GM18517 (cell line): ENCODE measurements around the gene CBX3.
"Not testable (repeated sequence)": the region's sequence is repeated elsewhere in the genome, so short reads cannot be mapped to it uniquely, and the experiment has no call there.

Experiments
- ATAC-seq: cut with Tn5 transposase; IDR thresholded peaks from one replicate; pipeline ENCODE4 v1.9.1; 2021; ENCODE audit warnings: mild to moderate bottlenecking, moderate library complexity; ENCODE audit not compliant: unreplicated experiment

The CBX3 gene

GRCh38 chr7:26201247-26202018 lies at the start of gene CBX3:
Gene CBX3, plus strand, starts transcription at chr7:26201745. Its CDS starts 1,254 bp downstream, at chr7:26202999.
- peak; percentile 36 for ATAC-seq

DNA sequence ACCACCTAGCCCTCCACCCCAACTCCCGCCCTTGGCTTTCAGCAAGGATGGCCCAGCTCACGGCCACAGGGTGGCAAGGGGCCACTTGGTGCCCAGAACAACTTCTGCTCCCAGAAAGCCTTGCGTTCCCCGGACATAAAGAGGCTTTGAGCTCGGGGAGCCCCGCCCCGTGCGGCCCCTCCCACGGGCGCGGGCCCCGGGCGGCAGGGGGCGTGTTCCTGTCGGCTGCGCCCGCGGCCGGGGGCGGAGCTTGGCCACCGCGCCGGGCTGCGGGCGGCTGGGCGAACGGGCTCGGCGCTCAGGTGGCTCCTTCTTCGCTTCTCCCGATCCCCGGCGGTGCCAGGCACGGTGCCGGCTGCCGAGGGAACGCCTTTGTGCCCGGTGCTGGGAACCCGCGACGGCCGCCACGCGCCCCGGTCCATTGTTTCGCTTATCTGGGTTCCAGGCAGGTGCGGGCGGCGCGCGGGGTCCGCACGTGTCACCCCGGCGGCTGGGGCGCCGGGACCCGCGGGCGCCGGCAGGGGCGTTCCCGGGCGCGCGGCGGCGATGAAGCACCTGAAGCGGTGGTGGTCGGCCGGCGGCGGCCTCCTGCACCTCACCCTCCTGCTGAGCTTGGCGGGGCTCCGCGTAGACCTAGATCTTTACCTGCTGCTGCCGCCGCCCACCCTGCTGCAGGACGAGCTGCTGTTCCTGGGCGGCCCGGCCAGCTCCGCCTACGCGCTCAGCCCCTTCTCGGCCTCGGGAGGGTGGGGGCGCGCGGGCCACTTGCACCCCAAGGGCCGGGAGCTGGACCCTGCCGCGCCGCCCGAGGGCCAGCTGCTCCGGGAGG lies 49.4 kb upstream of the CBX3 start, which contains the start of gene NFE2L3:
TSS of gene NFE2L3 (plus strand) at position 246 of the 829 bp plus-strand sequence. CDS start at position 547, 301 bp downstream.
- ATAC-seq = peak; percentile 71

GRCh38 chr7:26152782-26153240 lies 48.7 kb upstream of the CBX3 start:
- ATAC-seq = peak; percentile 15

- ATAC-seq = no peak
Observed at GRCh38 chr7:26153241-26153822, 48.2 kb upstream of the CBX3 start.

DNA sequence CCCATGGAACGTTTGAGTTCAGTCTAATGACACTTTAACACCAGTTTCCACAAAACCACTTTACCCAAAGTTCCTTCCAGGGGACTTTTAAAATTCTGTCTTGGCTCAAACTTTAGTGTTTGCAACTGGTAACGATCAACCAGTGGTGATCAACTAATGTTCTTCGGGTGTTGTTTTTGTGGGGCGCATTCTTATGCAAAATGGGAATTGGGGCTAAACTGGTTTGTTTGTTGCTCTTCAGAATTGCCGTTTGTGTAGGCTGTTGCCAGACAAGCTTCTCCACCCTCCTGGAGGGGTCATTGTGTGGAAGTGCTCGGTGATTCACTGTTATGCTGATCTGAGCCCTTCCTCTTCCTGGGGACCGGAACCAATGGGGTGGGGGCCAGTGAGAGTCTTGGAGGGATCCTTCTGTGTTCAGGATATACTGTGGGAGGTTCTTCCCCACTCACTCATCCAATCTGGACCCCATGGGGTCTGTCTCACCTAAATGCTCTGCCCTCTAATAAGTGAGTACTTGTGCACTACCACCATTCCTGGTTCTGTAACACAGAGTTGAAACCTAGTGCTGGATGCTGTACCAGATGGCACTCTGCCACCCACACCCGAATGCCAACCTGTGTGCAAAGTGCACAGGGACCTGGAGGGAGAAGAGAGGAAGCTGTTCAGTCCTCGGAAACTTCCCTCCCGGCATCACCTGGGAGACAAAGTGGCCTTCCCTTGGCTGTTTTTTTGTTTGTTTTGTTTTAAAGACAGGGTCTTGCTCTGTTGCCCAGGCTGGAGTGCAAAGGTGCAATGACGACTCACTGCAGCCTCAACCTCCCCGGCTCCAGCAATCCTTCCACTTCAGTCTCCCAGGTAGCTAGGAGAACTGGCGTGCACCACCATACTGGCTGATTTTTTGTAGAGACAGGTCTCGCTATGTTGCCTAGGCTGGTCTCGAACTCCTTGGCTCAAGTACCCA lies 47.4 kb upstream of the CBX3 start:
- no peak for ATAC-seq

- ATAC-seq = no peak
Observed at GRCh38 chr7:26155531-26156375, 45.8 kb upstream of the CBX3 start.

- peak; percentile 31 for ATAC-seq
Observed at GRCh38 chr7:26156451-26157420, 44.8 kb upstream of the CBX3 start.

GRCh38 chr7:26157520-26158105 lies 43.9 kb upstream of the CBX3 start:
- no peak for ATAC-seq

GRCh38 chr7:26159243-26159642 lies 42.3 kb upstream of the CBX3 start:
- no peak for ATAC-seq

DNA sequence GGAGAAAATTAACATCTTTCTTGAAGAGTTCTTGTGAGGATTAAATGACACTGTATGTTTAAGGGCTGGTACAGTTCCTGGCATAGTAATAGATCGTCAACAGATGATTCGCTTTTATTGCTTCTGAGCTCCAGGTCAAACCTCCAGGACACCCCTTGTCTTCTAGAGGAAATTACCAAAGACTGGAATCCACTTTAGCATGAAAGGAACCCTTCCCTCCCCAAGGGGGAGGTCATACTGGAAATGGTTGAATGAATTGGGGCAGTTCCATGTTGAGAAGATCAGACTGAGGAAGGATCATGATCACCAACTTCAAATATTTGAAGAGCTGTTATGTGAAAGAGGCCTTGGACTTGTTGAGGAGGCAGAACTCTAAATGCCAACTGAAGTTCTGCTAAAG lies 40.6 kb upstream of the CBX3 start:
- ATAC-seq = no peak

- no peak for ATAC-seq
Observed at GRCh38 chr7:26162431-26162830, 39.1 kb upstream of the CBX3 start.

DNA sequence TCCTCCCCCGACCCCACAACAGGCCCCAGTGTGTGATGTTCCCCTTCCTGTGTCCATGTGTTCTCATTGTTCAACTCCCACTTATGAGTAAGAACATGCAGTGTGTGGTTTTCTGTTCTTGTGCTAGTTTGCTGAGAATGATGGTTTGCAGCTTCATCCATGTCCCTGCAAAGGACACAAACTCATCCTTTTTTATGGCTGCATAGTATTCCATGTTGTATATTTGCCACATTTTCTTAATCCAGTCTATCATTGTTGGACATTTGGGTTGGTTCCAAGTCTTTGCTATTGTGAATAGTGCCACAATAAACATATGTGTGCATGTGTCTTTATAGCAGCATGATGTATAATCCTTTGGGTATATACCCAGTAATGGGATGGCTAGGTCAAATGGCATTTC lies 37.7 kb upstream of the CBX3 start:
- not testable (repeated sequence) for ATAC-seq

- no peak for ATAC-seq
Observed at GRCh38 chr7:26165950-26166683, 35.4 kb upstream of the CBX3 start.

- ATAC-seq = no peak
Observed at GRCh38 chr7:26166684-26167266, 34.8 kb upstream of the CBX3 start.

DNA sequence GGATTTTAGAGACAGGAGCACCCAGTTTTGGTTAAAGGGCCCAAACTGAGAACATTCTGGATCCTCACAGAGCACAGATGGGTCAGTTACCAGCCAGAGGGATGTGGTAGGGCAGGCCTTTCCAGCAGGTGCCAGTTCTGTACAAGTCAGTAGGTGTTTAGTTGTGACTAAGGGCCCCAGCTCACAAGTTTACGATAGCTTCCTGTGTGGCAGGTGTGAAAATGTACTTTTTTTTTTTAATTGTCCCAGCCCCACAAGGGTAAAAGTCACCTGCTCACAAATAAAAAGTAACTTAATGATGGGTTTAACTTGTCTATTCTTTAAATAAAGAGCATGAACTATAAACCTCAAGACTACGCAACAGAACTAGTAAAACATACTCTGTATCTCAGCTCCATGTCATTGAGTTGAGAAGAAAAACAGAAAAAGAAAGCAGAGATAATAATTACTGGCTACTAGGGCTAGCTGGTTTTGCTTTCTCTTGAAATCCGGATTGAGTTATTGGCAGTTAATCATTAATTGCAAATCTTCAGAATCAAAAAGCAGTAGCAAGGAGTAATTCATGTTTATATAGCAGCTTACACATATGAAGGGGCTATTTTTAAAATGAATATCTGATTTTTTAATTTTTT lies 34.1 kb upstream of the CBX3 start:
- peak; percentile 82 for ATAC-seq

DNA sequence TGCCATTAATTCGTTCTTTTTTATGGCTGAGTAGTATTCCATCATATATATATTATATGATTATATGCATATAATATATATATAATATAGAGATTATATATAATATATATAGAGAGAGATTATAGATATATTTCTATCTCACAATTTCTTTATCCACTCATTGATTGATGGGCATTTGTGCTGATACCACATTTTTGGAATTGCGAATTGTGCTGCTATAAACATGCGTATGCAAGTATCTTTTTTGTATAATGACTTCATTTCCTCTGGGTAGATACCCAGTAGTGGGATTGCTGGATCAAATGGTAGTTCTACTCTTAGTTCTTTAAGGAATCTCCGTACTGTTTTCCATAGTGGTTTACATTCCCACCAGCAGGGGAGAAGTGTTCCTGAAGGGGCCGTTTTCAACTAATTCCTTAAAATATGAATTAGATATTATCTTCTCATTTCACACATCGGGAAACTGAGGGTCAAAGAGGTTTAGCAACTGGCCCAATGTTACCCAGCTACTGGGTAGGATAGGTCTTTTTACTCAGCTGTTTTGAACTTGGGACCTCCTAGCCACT lies 33.0 kb upstream of the CBX3 start:
- ATAC-seq = no peak
